GM12892 (cell line): ENCODE data around the gene DHCR24.

Experiments used
- DNase-seq: peaks from one replicate; pipeline ENCODE4 v3.0.0; 2011; ENCODE audit not compliant: insufficient read length
- FAIRE-seq: peaks from 2 replicates; lab custom pipeline; 2011; peaks lifted over from hg19 to GRCh38; lab: Jason Lieb, UNC
- POLR2A ChIP-seq: IDR thresholded peaks from 2 replicates; pipeline ENCODE4 v1.6.1; 2011; ENCODE audit warnings: low read depth, low read length, control low read depth
- POLR2AphosphoS5 ChIP-seq: IDR thresholded peaks from 2 replicates; pipeline ENCODE4 v1.6.1; 2011; ENCODE audit warnings: low read depth, low read length, control low read depth
- TAF1 ChIP-seq: IDR thresholded peaks from 2 replicates; pipeline ENCODE4 v1.6.1; 2011; ENCODE audit warnings: low read depth, mild to moderate bottlenecking, control low read depth, low read length, borderline replicate concordance

The DHCR24 gene

GRCh38 chr1:54857746-54858561 lies 29.0 kb downstream of the DHCR24 start:
- FAIRE-seq (no peak), DNase-seq (no peak)
- TF ChIP-seq POLR2AphosphoS5: no peak
- no peak for TF ChIP-seq TAF1

DNA sequence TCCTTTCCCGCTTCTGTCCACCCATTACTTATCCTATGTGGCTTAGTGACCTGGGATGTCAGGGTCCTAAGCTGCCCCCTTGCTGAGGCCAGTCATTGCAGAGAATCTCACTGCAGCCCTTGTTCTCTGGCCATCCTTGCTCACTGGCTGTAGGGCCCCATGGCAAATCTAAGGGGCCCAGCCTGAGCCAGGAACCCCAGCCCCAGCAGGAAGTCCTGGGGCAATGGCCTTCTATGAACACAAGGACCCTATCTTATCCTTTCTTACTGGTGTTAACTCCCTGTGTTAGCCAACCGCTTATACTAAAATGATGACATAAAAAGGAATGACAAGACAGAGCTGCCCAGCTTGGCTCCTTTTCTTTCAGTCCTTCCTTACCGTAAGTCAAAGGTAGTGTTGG lies 29.9 kb downstream of the DHCR24 start:
- TF ChIP-seq POLR2A: no peak
- TF ChIP-seq TAF1: no peak
- TF ChIP-seq POLR2AphosphoS5: no peak
- FAIRE-seq: no peak
- DNase-seq: no peak

DNA sequence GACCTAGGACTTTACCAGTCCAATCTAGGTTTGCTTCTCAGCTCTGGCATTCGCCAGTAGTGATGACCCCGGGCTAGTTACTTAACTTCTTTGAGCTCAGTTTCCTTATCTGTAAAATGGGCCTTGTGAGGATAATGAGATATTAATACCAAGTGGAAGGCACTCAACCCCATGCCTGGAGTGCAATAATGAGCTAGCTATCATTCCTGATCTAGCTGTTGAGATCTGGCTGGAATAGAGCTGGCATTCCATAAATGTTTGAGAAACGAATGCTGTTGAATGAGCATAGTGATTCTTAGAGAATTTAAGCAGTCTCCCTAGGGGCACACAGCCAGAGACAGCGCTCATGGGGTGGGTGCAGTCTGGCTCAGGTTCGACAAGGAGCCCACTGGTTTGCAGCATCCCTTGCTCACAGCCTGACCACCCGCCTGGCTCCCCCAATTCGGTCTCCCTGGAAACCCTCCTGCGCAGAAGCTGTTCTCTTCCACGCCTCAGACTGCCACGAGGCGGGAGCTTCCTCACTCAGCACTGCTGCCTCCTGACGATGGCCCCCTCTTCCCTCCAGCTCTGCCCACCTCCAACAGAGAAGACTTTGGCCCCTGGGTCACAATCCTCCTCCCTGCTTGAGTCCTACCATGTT lies 32.5 kb downstream of the DHCR24 start:
- DNase-seq (no peak), FAIRE-seq (no peak)
- TF ChIP-seq POLR2A: no peak
- no peak for TF ChIP-seq POLR2AphosphoS5
- TF ChIP-seq TAF1: no peak

- no peak for FAIRE-seq
- no peak for TF ChIP-seq POLR2A
- no peak for TF ChIP-seq POLR2AphosphoS5
- no peak for TF ChIP-seq TAF1
- no peak for DNase-seq
Observed at GRCh38 chr1:54853793-54854370, 33.1 kb downstream of the DHCR24 start.

GRCh38 chr1:54853096-54853792 lies 33.8 kb downstream of the DHCR24 start:
- DNase-seq: no peak
- no peak for TF ChIP-seq POLR2AphosphoS5
- no peak for TF ChIP-seq TAF1
- no peak for TF ChIP-seq POLR2A
- no peak for FAIRE-seq

GRCh38 chr1:54851936-54852524 lies 35.0 kb downstream of the DHCR24 start:
- no peak for FAIRE-seq
- DNase-seq: no peak
- no peak for TF ChIP-seq POLR2AphosphoS5
- no peak for TF ChIP-seq TAF1
- TF ChIP-seq POLR2A: no peak

DNA sequence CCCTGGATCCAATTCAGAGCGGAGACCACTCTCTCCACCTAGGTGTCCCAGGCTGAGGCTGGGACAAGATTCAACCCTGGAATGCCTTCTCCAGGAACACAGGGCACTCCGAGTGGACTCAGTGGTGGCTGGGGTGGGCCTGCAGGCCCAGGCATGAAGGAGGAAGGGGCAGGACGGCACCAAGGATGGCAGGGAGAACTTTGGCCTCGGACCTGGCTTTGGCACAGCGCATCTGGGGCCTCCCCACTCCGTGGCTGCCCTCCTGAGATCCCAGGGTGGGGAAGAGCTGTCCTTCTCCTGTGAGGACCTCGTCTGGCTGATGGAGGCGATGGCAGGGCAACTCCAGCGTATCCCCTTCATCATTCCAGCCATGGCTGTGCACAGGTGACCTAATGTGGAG lies 35.6 kb downstream of the DHCR24 start:
- TF ChIP-seq POLR2A (no peak), POLR2AphosphoS5 (no peak), TAF1 (no peak)
- FAIRE-seq: no peak

GRCh38 chr1:54850737-54851136 lies 36.3 kb downstream of the DHCR24 start:
- DNase-seq: no peak
- FAIRE-seq: no peak
- TF ChIP-seq POLR2AphosphoS5 (no peak), POLR2A (no peak), TAF1 (no peak)

More for the DNA sequence above, 35.6 kb downstream of the DHCR24 start:
- no peak for DNase-seq

DNA sequence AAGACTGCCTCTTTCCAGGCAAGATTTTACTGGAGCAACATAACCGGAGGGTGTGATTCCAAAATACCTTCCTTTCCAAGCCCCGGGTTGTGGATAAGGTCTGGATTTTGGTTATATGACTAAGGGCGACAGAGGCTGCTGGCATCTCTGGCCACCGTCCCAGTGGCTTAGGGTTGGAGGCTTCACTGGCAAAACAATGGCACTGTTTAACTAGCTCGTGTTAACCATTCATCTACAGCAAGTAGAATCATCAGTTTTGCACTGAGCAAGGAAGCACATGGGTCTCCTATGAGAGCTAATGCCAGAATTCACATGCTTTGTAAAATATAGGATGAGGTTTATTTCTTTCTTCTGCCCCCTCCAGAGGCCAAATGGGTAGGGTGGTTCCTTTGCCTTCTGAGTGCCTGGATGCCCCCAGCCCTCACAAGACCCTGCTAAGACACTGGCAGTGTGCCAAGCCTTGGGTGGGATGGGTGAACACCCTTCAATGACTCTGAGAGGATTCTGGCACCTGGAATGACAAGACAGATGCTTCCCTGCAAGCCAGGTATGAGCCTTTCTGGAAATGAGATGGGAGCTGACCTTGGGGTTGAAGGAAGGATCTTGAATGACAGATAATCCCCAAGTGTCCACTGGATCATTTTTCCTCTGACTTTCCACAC lies 36.8 kb downstream of the DHCR24 start:
- TF ChIP-seq POLR2A: no peak
- DNase-seq: no peak
- no peak for FAIRE-seq

- FAIRE-seq (no peak), DNase-seq (no peak)
- TF ChIP-seq POLR2A (no peak), TAF1 (no peak), POLR2AphosphoS5 (no peak)
Observed at GRCh38 chr1:54849219-54850068, 37.6 kb downstream of the DHCR24 start.
